GM13976 (cell line): ENCODE data around the gene RHEB.

Experiments
- DNase-seq: peaks from one replicate; pipeline ENCODE4 v3.0.0; 2012; ENCODE audit warnings: low spot score
- in situ Hi-C: fragments of 300-500 bp; cut with MboI; formaldehyde crosslinking; loops from one replicate; pipeline ENCODE4 v1.12.0; 2022; ENCODE audit warnings: low sequenced_read_pairs, mixed read lengths, inconsistent platforms; ENCODE audit not compliant: unreplicated experiment
- TF ChIP-seq, protein P1 (sequence below): IDR thresholded peaks from 2 replicates; pipeline ENCODE4 v1.5.1; 2012; ENCODE audit warnings: borderline replicate concordance, mild to moderate bottlenecking; ENCODE audit not compliant: insufficient read depth; ENCODE audit errors: extremely low read depth, missing control alignments, control extremely low read depth

Gene RHEB

DNA sequence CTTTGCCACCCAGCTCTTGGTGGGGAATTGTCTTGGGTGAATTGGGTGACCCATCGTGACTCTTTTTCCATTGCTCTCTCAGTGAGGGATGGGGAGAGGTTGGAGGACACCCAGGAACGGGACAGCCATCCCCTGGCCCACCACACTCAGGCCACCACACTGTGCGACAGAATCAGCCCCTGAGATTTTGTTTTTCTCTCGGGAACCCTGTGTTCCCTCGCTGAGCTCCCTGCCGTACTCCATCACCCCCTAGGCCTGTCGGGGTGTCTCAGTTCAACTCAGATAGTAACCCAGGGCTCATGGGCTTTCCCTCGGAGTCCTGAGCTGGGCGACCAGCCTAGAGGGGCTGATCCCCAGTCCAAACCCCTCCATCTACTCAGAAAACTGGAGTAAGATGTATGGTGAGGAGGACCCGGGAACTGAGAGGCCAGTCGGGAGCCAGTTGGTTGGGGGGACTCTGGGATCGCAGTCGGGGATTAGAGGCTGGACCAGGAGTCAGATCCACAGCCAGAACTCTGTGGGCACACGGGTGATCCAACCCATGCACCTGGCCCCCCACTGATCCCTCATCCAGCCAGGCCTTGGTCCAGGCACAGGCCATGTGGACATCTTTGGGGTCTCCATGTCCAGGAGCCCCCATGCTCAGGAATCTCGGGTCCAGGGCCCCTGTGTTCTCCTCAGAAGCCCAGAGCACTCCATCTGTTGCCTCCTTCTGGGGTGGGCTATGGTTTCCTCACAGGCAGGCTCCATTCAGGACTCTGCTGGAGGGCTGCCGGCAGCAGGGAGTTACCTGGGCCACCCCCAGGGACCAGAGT is 89.1 kb downstream of the RHEB start:
- peak; percentile 36 for DNase-seq
- in situ Hi-C loops: no loop called here
- TF ChIP-seq, protein P1, sequence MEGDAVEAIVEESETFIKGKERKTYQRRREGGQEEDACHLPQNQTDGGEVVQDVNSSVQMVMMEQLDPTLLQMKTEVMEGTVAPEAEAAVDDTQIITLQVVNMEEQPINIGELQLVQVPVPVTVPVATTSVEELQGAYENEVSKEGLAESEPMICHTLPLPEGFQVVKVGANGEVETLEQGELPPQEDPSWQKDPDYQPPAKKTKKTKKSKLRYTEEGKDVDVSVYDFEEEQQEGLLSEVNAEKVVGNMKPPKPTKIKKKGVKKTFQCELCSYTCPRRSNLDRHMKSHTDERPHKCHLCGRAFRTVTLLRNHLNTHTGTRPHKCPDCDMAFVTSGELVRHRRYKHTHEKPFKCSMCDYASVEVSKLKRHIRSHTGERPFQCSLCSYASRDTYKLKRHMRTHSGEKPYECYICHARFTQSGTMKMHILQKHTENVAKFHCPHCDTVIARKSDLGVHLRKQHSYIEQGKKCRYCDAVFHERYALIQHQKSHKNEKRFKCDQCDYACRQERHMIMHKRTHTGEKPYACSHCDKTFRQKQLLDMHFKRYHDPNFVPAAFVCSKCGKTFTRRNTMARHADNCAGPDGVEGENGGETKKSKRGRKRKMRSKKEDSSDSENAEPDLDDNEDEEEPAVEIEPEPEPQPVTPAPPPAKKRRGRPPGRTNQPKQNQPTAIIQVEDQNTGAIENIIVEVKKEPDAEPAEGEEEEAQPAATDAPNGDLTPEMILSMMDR: no peak

DNA sequence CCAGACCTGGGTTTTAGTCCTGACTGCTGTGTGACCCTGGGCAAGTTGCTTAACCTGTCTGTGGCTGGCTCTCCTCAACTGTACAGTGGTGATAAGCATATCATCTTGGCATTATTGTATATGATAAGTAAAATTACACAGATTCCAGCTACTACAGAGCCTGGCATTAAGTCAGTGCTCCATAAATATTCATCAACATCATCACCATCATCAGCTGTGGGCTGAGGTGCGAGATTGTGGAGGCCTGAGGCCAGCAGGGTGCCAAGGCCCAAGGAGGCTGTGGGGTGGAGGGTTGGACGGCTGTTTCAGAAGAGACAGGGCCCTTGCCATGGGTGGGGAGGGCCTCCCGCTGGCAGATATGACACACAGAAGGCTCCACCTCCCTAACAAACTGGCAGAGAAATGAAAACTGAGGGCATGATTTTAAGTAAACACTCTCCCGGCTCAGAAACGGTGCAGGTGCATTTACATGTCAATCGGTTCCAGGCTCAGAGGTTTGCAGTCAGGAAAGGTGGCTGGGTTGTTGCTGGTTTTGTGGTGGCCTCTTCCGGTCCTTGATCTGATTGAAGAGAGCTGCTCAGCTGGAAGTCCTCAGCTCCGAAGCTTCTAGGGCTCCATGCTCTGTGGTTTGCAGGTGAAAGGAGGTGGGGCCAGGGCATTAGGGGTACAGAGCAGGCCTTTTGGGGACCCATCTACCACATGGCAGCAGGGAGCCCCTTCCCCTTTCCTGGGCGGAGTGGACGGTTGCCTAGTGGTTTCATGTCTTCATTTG is 89.9 kb downstream of the RHEB start:
- DNase-seq: peak; percentile 72
- in situ Hi-C loops: no loop called here
- TF ChIP-seq, protein P1: no peak

DNA sequence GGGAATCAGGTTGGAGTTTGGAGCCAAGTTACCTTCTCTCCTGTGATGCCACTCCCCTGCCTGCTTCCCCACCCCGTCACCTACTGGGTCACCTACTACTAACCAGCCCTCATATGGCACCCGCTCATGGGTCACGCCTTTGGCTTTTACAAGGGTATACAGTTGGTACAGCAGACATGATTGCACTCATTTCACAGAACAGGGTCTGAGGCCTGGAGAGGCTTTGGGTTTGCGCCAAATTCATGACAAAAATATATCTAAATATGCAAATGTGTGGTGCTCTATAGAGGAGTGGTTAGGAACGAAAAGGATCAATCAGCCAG is 90.5 kb downstream of the RHEB start:
- TF ChIP-seq, protein P1: no peak
- in situ Hi-C loops: no loop called here

DNA sequence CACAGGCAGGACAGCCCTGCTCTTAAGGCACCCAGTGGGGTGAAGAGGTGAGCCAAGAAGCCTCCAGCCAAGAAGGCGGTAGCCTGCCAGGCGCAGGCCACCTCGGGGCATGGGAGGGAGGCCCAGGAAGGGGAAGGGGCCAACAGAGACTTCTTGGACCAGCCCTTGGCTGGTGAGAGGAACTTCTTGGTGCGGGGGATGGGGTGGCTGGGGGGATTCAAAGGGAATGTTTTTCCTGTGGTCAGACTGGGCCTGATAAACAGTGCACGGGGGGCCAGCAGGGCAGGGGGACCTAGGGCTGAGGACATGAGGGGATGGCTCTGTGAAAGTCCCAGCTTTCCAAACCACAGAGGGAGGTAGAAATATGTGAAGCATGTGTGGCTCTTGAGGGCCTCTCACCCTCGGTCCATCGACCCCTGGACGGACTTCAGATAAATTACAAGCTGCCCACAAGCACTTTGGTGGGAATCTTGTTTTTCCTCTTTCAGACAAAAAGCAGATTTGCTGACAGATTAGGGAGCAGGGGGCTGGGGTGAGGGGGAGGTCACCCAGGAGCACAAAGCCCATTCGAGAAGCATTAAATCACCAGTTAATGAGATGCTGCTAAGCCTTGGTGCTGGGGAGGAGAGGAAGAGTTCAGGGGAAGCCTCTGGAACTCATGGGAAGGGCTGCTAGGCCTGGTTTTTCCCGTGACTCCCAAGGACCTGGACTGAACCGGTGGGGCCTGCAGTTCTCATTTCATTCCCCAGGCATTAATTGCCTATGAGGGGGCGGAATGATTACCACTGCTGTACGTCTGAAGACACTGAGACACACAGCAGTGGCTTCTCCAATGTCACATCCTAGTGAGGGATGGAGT is 91.1 kb downstream of the RHEB start:
- DNase-seq: no peak
- in situ Hi-C loops: no loop called here
- TF ChIP-seq, protein P1: no peak

More for the DNA sequence above, 90.5 kb downstream of the RHEB start:
- DNase-seq: no peak

DNA sequence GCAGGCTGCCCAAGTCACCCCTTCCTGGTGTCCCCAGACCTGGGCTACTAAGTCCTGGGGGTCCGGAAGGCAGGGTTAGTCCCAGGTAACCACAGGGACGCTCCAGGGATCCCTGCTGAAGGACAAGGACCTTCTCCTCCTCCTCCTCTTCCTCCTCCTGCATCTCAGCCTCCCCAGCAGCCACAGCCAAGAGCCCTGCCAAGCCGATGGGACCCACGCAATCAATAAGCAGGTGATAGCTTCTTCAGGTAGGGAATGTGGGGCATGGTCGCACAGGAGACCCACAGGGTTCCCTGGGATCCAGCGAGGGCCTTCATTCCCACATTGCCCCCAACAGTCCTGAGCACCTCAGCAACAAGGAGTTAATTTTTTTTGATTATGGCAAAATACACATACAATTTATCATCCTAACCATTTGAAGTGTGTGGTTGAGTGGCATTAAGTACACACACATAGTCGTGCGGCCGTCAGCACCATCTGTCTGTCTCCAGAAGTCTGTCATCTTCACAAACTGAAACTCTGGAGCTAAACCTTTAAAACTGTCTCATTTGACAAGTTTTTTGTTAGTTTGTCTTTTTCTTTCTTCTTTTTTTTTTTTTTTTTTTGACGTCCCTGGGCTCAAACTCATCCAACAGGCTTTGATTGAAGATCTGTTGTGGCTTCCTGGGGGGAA is 91.9 kb downstream of the RHEB start:
- in situ Hi-C loops: no loop called here
- DNase-seq: peak; percentile 18
- TF ChIP-seq, protein P1: no peak

DNA sequence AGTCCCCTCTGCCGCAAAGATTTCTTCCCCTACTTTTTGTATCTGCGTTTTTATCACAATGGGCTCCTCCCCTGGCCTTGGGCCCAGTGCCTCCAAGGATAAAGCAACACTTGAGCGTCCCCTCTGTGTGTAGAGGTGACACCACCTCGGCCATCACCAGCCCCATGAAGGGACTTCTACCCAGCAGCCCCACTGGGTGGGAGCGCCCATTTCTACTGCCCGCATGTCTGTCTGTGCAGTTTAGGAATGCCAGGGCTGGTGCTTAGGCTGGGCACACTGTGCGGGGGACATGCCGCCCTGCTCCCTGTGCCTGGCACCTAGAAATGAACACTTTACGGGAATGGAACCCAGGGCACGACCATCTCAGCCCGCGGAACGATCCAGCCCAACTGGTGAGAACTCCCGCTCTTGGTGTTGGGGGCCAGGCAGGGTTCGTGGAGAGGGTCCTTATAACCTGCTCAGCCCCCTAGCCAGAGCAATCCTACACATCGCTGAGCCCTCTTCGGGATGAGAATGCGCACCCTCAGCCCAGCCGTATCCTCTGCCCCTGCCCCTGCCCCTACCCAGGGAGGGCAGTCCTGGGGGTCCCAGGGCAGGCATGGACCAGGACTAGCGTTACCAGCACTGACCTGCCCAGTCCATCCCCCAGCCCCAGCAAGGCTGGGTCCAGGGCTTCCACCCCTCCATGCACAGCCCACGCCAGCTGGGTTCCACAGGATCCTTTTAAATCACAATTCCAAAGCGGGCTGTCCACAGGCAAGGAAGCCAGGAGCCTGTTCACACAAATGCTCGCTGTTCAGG is 92.6 kb downstream of the RHEB start:
- in situ Hi-C loops: no loop called here
- DNase-seq: peak; percentile 10
- TF ChIP-seq, protein P1: no peak
